Cardiac septum (tissue), 1 donor: ENCODE data around the gene KICS2. TPM values are rescaled to one million over a fixed set of nuclear protein-coding genes. Genes with fewer than 3 reads are reported as not detected.
"Not testable (repeated sequence)": the region's sequence is repeated elsewhere in the genome, so short reads cannot be mapped to it uniquely, and the experiment has no call there.

ENCODE experiments used
- DNase-seq: peaks from one replicate; pipeline ENCODE4 v3.0.0-alpha.2; 2020; ENCODE audit warnings: low spot score
- intact Hi-C: fragments of 100-400 bp; cut with DNase I; formaldehyde crosslinking; loops from one replicate; pipeline ENCODE4 v1.14.0; 2022
- total RNA-seq: library from RNA; stranded (reverse); fragmentation: NEBNext Ultra II Directional; extraction: Animal tissue kit (Norgen Biotek cat#: 25700); gene quantifications from one replicate; pipeline ENCODE4 v1.2.1, GENCODE V29; 2021
- donor health status: DM: no; HTN: no; CAD: no.

KICS2 gene
- total RNA-seq, 1 donor from 2014 or later: 5.4 TPM

GRCh38 chr12:64219145-64219544, 3.0 kb downstream of the KICS2 start:
- DNase-seq: no peak
- intact Hi-C loops: no loop called here

GRCh38 chr12:64218597-64218996, 3.5 kb downstream of the KICS2 start:
- intact Hi-C loops: no loop called here
- DNase-seq: no peak

- DNase-seq, intact Hi-C loops: not testable (repeated sequence)
Measured at GRCh38 chr12:64217643-64218042, 4.5 kb downstream of the KICS2 start.

- intact Hi-C loops: no loop called here
Measured at GRCh38 chr12:64216239-64216638, 5.9 kb downstream of the KICS2 start.

GRCh38 chr12:64212119-64212746, 9.9 kb downstream of the KICS2 start:
- intact Hi-C loops: no loop called here
- DNase-seq: no peak

More at GRCh38 chr12:64216239-64216638, 5.9 kb downstream of the KICS2 start:
- DNase-seq: no peak

- DNase-seq: no peak
- intact Hi-C loops: no loop called here
Measured at GRCh38 chr12:64207453-64207852, 14.6 kb downstream of the KICS2 start.

GRCh38 chr12:64205542-64205941, 16.6 kb downstream of the KICS2 start:
- intact Hi-C loops: no loop called here
- DNase-seq: no peak

GRCh38 chr12:64203775-64204174, 18.3 kb downstream of the KICS2 start:
- intact Hi-C loops: no loop called here
- DNase-seq: no peak

- intact Hi-C loops: no loop called here
Measured at GRCh38 chr12:64203036-64203435, 19.1 kb downstream of the KICS2 start.

GRCh38 chr12:64195841-64196240, 26.3 kb downstream of the KICS2 start:
- intact Hi-C loops, DNase-seq: not testable (repeated sequence)

More at GRCh38 chr12:64203036-64203435, 19.1 kb downstream of the KICS2 start:
- DNase-seq: no peak

- intact Hi-C loops: no loop called here
- DNase-seq: no peak
Measured at GRCh38 chr12:64194333-64195149, 27.6 kb downstream of the KICS2 start.

- no peak for DNase-seq
- intact Hi-C loops: no loop called here
Measured at GRCh38 chr12:64193931-64194330, 28.2 kb downstream of the KICS2 start.

GRCh38 chr12:64192644-64193444, 29.3 kb downstream of the KICS2 start:
- DNase-seq: no peak
- intact Hi-C loops: no loop called here

- DNase-seq: no peak
- intact Hi-C loops: no loop called here
Measured at GRCh38 chr12:64190140-64190539, 32.0 kb downstream of the KICS2 start.

- intact Hi-C loops: no loop called here
- DNase-seq: no peak
Measured at GRCh38 chr12:64189530-64189929, 32.6 kb downstream of the KICS2 start.

- intact Hi-C loops: no loop called here
- no peak for DNase-seq
Measured at GRCh38 chr12:64187794-64188193, 34.3 kb downstream of the KICS2 start.

GRCh38 chr12:64187370-64187769, 34.7 kb downstream of the KICS2 start:
- intact Hi-C loops: no loop called here
- no peak for DNase-seq

- intact Hi-C loops: no loop called here
- no peak for DNase-seq
Measured at GRCh38 chr12:64186789-64187188, 35.3 kb downstream of the KICS2 start.

GRCh38 chr12:64184216-64184615, 37.9 kb downstream of the KICS2 start:
- intact Hi-C loops: loop anchor here (5.0 kb wide), 1 partner anchor 87 kb away; no protein-coding TSS in a partner anchor
- no peak for DNase-seq
